BLaER1 (cell line): ENCODE results near the gene LELP1.
"Not testable (repeated sequence)": the region's sequence is repeated elsewhere in the genome, so short reads cannot be mapped to it uniquely, and the experiment has no call there.

Source experiments
- H3K27ac ChIP-seq: shearing (Covaris generic); formaldehyde crosslinking; 2 replicates; pipeline ENCODE4 v1.8.1; 2022
- H3K27me3 ChIP-seq: shearing (Covaris generic); formaldehyde crosslinking; 2 replicates; pipeline ENCODE4 v1.8.1; 2022
- H3K36me3 ChIP-seq: shearing (Covaris generic); formaldehyde crosslinking; 2 replicates; pipeline ENCODE4 v1.8.1; 2022
- H3K4me1 ChIP-seq: shearing (Covaris generic); formaldehyde crosslinking; 2 replicates; pipeline ENCODE4 v1.8.1; 2022
- H3K4me2 ChIP-seq: shearing (Covaris generic); formaldehyde crosslinking; 2 replicates; pipeline ENCODE4 v1.8.1; 2022
- H3K4me3 ChIP-seq: shearing (Covaris generic); formaldehyde crosslinking; 2 replicates; pipeline ENCODE4 v1.8.1; 2022
- H3K9ac ChIP-seq: shearing (Covaris generic); formaldehyde crosslinking; 2 replicates; pipeline ENCODE4 v1.8.1; 2022
- H3K9me3 ChIP-seq: shearing (Covaris generic); formaldehyde crosslinking; 2 replicates; pipeline ENCODE4 v1.8.1; 2022
- H4K20me1 ChIP-seq: shearing (Covaris generic); formaldehyde crosslinking; 2 replicates; pipeline ENCODE4 v1.8.1; 2022
- Cebpa-rat ChIP-seq: shearing (Covaris generic); IDR thresholded peaks from 2 replicates; pipeline ENCODE4 v1.8.1; 2022

Gene LELP1

GRCh38 chr1:153228491-153228890 is 25.3 kb downstream of the LELP1 start:
- Histone ChIP-seq H3K36me3 (no peaks in the 10 kb centered on the region), H3K27ac (no peak overlapping the region), H4K20me1 (no peaks in the 10 kb centered on the region), H3K27me3 (no peaks in the 10 kb centered on the region), H3K4me3 (no peak overlapping the region), H3K4me1 (no peaks in the 10 kb centered on the region), H3K9ac (no peak overlapping the region), H3K9me3 (no peaks in the 10 kb centered on the region), H3K4me2 (no peak overlapping the region)
- no peak for TF ChIP-seq Cebpa-rat

GRCh38 chr1:153229076-153229829 is 26.0 kb downstream of the LELP1 start:
- H3K4me1 ChIP-seq, H3K27me3 ChIP-seq, H3K4me3 ChIP-seq, H3K36me3 ChIP-seq, H3K27ac ChIP-seq, H3K4me2 ChIP-seq, H4K20me1 ChIP-seq, H3K9me3 ChIP-seq, H3K9ac ChIP-seq: not testable (repeated sequence)

GRCh38 chr1:153231363-153231762 is 28.1 kb downstream of the LELP1 start:
- no peak overlapping the region for H3K4me3 ChIP-seq
- TF ChIP-seq Cebpa-rat = no peak
- no peaks in the 10 kb centered on the region for H3K4me1 ChIP-seq
- no peak overlapping the region for H3K4me2 ChIP-seq
- H3K9me3 ChIP-seq = no peaks in the 10 kb centered on the region
- no peak overlapping the region for H3K9ac ChIP-seq
- H4K20me1 ChIP-seq = no peaks in the 10 kb centered on the region
- no peaks in the 10 kb centered on the region for H3K36me3 ChIP-seq
- H3K27me3 ChIP-seq = no peaks in the 10 kb centered on the region
- no peak overlapping the region for H3K27ac ChIP-seq

- Histone ChIP-seq H3K4me3 (no peak overlapping the region), H3K9ac (no peak overlapping the region), H4K20me1 (no peaks in the 10 kb centered on the region), H3K36me3 (no peaks in the 10 kb centered on the region), H3K4me2 (no peak overlapping the region), H3K27ac (no peak overlapping the region), H3K27me3 (no peaks in the 10 kb centered on the region), H3K4me1 (no peaks in the 10 kb centered on the region), H3K9me3 (no peaks in the 10 kb centered on the region)
- TF ChIP-seq Cebpa-rat = no peak
Observed at GRCh38 chr1:153231785-153232184, 28.6 kb downstream of the LELP1 start.

- no peak for TF ChIP-seq Cebpa-rat
- H3K9me3 ChIP-seq = no peaks in the 10 kb centered on the region
- no peak overlapping the region for H3K27ac ChIP-seq
- no peaks in the 10 kb centered on the region for H4K20me1 ChIP-seq
- no peak overlapping the region for H3K9ac ChIP-seq
- H3K4me3 ChIP-seq = no peak overlapping the region
- H3K36me3 ChIP-seq = no peaks in the 10 kb centered on the region
- H3K4me2 ChIP-seq = no peak overlapping the region
- H3K27me3 ChIP-seq = no peaks in the 10 kb centered on the region
- H3K4me1 ChIP-seq = no peaks in the 10 kb centered on the region
Observed at GRCh38 chr1:153232553-153232952, 29.3 kb downstream of the LELP1 start.

GRCh38 chr1:153233448-153233847 is 30.2 kb downstream of the LELP1 start:
- TF ChIP-seq Cebpa-rat = no peak
- Histone ChIP-seq H3K4me1 (no peaks in the 10 kb centered on the region), H3K27ac (no peak overlapping the region), H3K4me2 (no peak overlapping the region), H4K20me1 (no peaks in the 10 kb centered on the region), H3K9me3 (no peaks in the 10 kb centered on the region), H3K9ac (no peak overlapping the region), H3K36me3 (no peaks in the 10 kb centered on the region), H3K4me3 (no peak overlapping the region), H3K27me3 (no peaks in the 10 kb centered on the region)

- Histone ChIP-seq H3K27me3 (no peaks in the 10 kb centered on the region), H3K4me3 (no peak overlapping the region), H3K4me2 (no peak overlapping the region), H3K9ac (no peak overlapping the region), H3K27ac (no peak overlapping the region), H3K4me1 (no peaks in the 10 kb centered on the region), H3K9me3 (no peaks in the 10 kb centered on the region), H3K36me3 (no peaks in the 10 kb centered on the region), H4K20me1 (no peaks in the 10 kb centered on the region)
- TF ChIP-seq Cebpa-rat = no peak
Observed at GRCh38 chr1:153238527-153238926, 35.3 kb downstream of the LELP1 start.

- Histone ChIP-seq H3K9me3 (peaks cover 9% of the 10 kb centered on the region; the same call in 1 of the 2 replicates), H3K4me2 (no peak overlapping the region), H3K4me1 (no peaks in the 10 kb centered on the region), H3K36me3 (no peaks in the 10 kb centered on the region), H3K4me3 (no peak overlapping the region), H3K27ac (no peak overlapping the region), H4K20me1 (no peaks in the 10 kb centered on the region), H3K27me3 (no peaks in the 10 kb centered on the region), H3K9ac (no peak overlapping the region)
- no peak for TF ChIP-seq Cebpa-rat
Observed at GRCh38 chr1:153242160-153242559, 38.9 kb downstream of the LELP1 start.

- Histone ChIP-seq H4K20me1 (no peaks in the 10 kb centered on the region), H3K9ac (no peak overlapping the region), H3K27me3 (no peaks in the 10 kb centered on the region), H3K36me3 (no peaks in the 10 kb centered on the region), H3K4me2 (no peak overlapping the region), H3K4me3 (no peak overlapping the region), H3K27ac (no peak overlapping the region), H3K9me3 (peaks cover 9% of the 10 kb centered on the region; the same call in 1 of the 2 replicates), H3K4me1 (peaks cover 10% of the 10 kb centered on the region)
- TF ChIP-seq Cebpa-rat = no peak
Observed at GRCh38 chr1:153245466-153245865, 42.2 kb downstream of the LELP1 start.

GRCh38 chr1:153246018-153246417 is 42.8 kb downstream of the LELP1 start:
- Histone ChIP-seq H4K20me1 (no peaks in the 10 kb centered on the region), H3K9me3 (peaks cover 9% of the 10 kb centered on the region; the same call in 1 of the 2 replicates), H3K27ac (no peak overlapping the region), H3K9ac (no peak overlapping the region), H3K4me3 (no peak overlapping the region), H3K4me2 (no peak overlapping the region), H3K36me3 (no peaks in the 10 kb centered on the region), H3K27me3 (no peaks in the 10 kb centered on the region), H3K4me1 (peaks cover 16% of the 10 kb centered on the region)
- no peak for TF ChIP-seq Cebpa-rat

GRCh38 chr1:153246825-153247224 is 43.6 kb downstream of the LELP1 start:
- Histone ChIP-seq H3K9ac (no peak overlapping the region), H3K36me3 (no peaks in the 10 kb centered on the region), H3K4me2 (no peak overlapping the region), H4K20me1 (no peaks in the 10 kb centered on the region), H3K27me3 (no peaks in the 10 kb centered on the region), H3K4me3 (no peak overlapping the region), H3K27ac (no peak overlapping the region), H3K4me1 (peaks cover 24% of the 10 kb centered on the region), H3K9me3 (peaks cover 9% of the 10 kb centered on the region; the same call in 1 of the 2 replicates)
- no peak for TF ChIP-seq Cebpa-rat
